ENCODE results near the gene ZNF235. TPM values are rescaled to one million over a fixed set of nuclear protein-coding genes. Genes with fewer than 3 reads are reported as not detected.
"Not testable (repeated sequence)": the region's sequence is repeated elsewhere in the genome, so short reads cannot be mapped to it uniquely, and the experiment has no call there.

Gene ZNF235
- polyA plus RNA-seq, 1 donor from 2014 or later: 3.1 TPM

- H3K4me3 Mint-ChIP-seq: no peak overlapping the region
- H3K27ac Mint-ChIP-seq: peak overlapping the region in 1 of 3 donors; percentile 23
- peaks cover 0 to 4% (median 0%) of the 10 kb centered on the region in 3 donors for H3K4me1 Mint-ChIP-seq
- H3K27me3 Mint-ChIP-seq: no peaks in the 10 kb centered on the region
- H3K36me3 Mint-ChIP-seq: peaks cover 22% of the 10 kb centered on the region
- peaks cover 17 to 54% (median 36%) of the 10 kb centered on the region in 3 donors for H3K9me3 Mint-ChIP-seq
Observed at GRCh38 chr19:44282846-44283245, 22.0 kb downstream of the ZNF235 start.

- H3K36me3 Mint-ChIP-seq: peaks cover 18% of the 10 kb centered on the region
- H3K4me3 Mint-ChIP-seq: no peak overlapping the region
- peaks cover 0 to 4% (median 1%) of the 10 kb centered on the region in 3 donors for H3K4me1 Mint-ChIP-seq
- H3K9me3 Mint-ChIP-seq: peaks cover 18 to 52% (median 37%) of the 10 kb centered on the region in 3 donors
- H3K27me3 Mint-ChIP-seq: no peaks in the 10 kb centered on the region
- no peak overlapping the region for H3K27ac Mint-ChIP-seq
Observed at GRCh38 chr19:44280916-44281315, 23.9 kb downstream of the ZNF235 start.

- peaks cover 28% of the 10 kb centered on the region for H3K36me3 Mint-ChIP-seq
- no peaks in the 10 kb centered on the region for H3K27me3 Mint-ChIP-seq
- H3K9me3 Mint-ChIP-seq: peaks cover 27 to 61% (median 53%) of the 10 kb centered on the region in 3 donors
- H3K27ac Mint-ChIP-seq: no peak overlapping the region
- H3K4me3 Mint-ChIP-seq: no peak overlapping the region
- peaks cover 0 to 3% (median 1%) of the 10 kb centered on the region in 3 donors for H3K4me1 Mint-ChIP-seq
Observed at GRCh38 chr19:44278181-44278690, 26.6 kb downstream of the ZNF235 start.

GRCh38 chr19:44277331-44277730 is 27.5 kb downstream of the ZNF235 start:
- peaks cover 27% of the 10 kb centered on the region for H3K36me3 Mint-ChIP-seq
- peak overlapping the region in 1 of 4 donors; percentile 17 for H3K4me3 Mint-ChIP-seq
- H3K9me3 Mint-ChIP-seq: peaks cover 22 to 59% (median 56%) of the 10 kb centered on the region in 3 donors
- peaks cover 0 to 1% (median 0%) of the 10 kb centered on the region in 3 donors for H3K4me1 Mint-ChIP-seq
- no peaks in the 10 kb centered on the region for H3K27me3 Mint-ChIP-seq
- H3K27ac Mint-ChIP-seq: no peak overlapping the region

- peaks cover 15 to 49% (median 48%) of the 10 kb centered on the region in 3 donors for H3K9me3 Mint-ChIP-seq
- H3K4me1 Mint-ChIP-seq: peaks cover 4 to 10% (median 9%) of the 10 kb centered on the region in 3 donors
- H3K27ac Mint-ChIP-seq: no peak overlapping the region
- no peaks in the 10 kb centered on the region for H3K27me3 Mint-ChIP-seq
- peaks cover 10% of the 10 kb centered on the region for H3K36me3 Mint-ChIP-seq
- H3K4me3 Mint-ChIP-seq: peak overlapping the region in 2 of 4 donors; percentile 17 to 48
Observed at GRCh38 chr19:44260695-44261446, 44.0 kb downstream of the ZNF235 start.

GRCh38 chr19:44260343-44260681 is 44.5 kb downstream of the ZNF235 start:
- Mint-ChIP-seq H3K4me1 (peaks cover 4 to 10% (median 9%) of the 10 kb centered on the region in 3 donors), H3K36me3 (peaks cover 10% of the 10 kb centered on the region), H3K9me3 (peaks cover 19 to 54% (median 48%) of the 10 kb centered on the region in 3 donors), H3K27ac (no peak overlapping the region), H3K27me3 (no peaks in the 10 kb centered on the region), H3K4me3 (peak overlapping the region; percentile 48 to 88 (median 71))

- Mint-ChIP-seq H3K9me3 (peaks cover 23 to 63% (median 51%) of the 10 kb centered on the region in 3 donors), H3K4me3 (peak overlapping the region in 2 of 4 donors; percentile 12 to 62), H3K36me3 (peaks cover 11% of the 10 kb centered on the region), H3K27ac (no peak overlapping the region), H3K4me1 (peaks cover 4 to 10% (median 9%) of the 10 kb centered on the region in 3 donors), H3K27me3 (no peaks in the 10 kb centered on the region)
Observed at GRCh38 chr19:44258835-44259413, 45.9 kb downstream of the ZNF235 start.

GRCh38 chr19:44258136-44258535 is 46.7 kb downstream of the ZNF235 start:
- Mint-ChIP-seq H3K27me3 (no peaks in the 10 kb centered on the region), H3K27ac (no peak overlapping the region), H3K9me3 (peaks cover 23 to 63% (median 56%) of the 10 kb centered on the region in 3 donors), H3K4me1 (peaks cover 4 to 10% (median 9%) of the 10 kb centered on the region in 3 donors), H3K4me3 (no peak overlapping the region), H3K36me3 (peaks cover 10% of the 10 kb centered on the region)

- Mint-ChIP-seq H3K27ac (no peak overlapping the region), H3K36me3 (peaks cover 9% of the 10 kb centered on the region), H3K27me3 (no peaks in the 10 kb centered on the region), H3K4me1 (peaks cover 4 to 10% (median 9%) of the 10 kb centered on the region in 3 donors), H3K9me3 (peaks cover 19 to 66% (median 65%) of the 10 kb centered on the region in 3 donors), H3K4me3 (no peak overlapping the region)
Observed at GRCh38 chr19:44255705-44256411, 49.0 kb downstream of the ZNF235 start.

GRCh38 chr19:44254496-44254895 is 50.3 kb downstream of the ZNF235 start:
- Mint-ChIP-seq H3K9me3 (peaks cover 22 to 70% (median 68%) of the 10 kb centered on the region in 3 donors), H3K27me3 (no peaks in the 10 kb centered on the region), H3K27ac (no peak overlapping the region), H3K36me3 (peaks cover 9% of the 10 kb centered on the region), H3K4me1 (peaks cover 0 to 2% (median 0%) of the 10 kb centered on the region in 3 donors), H3K4me3 (no peak overlapping the region)

- H3K27ac Mint-ChIP-seq: peak overlapping the region in 1 of 3 donors; percentile 80
- not testable (repeated sequence) for H3K4me1 Mint-ChIP-seq, H3K36me3 Mint-ChIP-seq, H3K4me3 Mint-ChIP-seq, H3K27me3 Mint-ChIP-seq
- H3K9me3 Mint-ChIP-seq: peaks cover 21 to 72% (median 69%) of the 10 kb centered on the region in 3 donors
Observed at GRCh38 chr19:44253392-44253791, 51.4 kb downstream of the ZNF235 start.

- not testable (repeated sequence) for H3K27me3 Mint-ChIP-seq, H3K27ac Mint-ChIP-seq, H3K36me3 Mint-ChIP-seq, H3K4me3 Mint-ChIP-seq, H3K4me1 Mint-ChIP-seq
- peaks cover 17 to 67% (median 64%) of the 10 kb centered on the region in 3 donors for H3K9me3 Mint-ChIP-seq
Observed at GRCh38 chr19:44252332-44252731, 52.5 kb downstream of the ZNF235 start.

GRCh38 chr19:44236384-44236783 is 68.4 kb downstream of the ZNF235 start:
- Mint-ChIP-seq H3K9me3 (peaks cover 13 to 48% (median 47%) of the 10 kb centered on the region in 3 donors), H3K27me3 (no peaks in the 10 kb centered on the region), H3K4me1 (no peaks in the 10 kb centered on the region), H3K36me3 (peaks cover 58% of the 10 kb centered on the region), H3K27ac (no peak overlapping the region), H3K4me3 (no peak overlapping the region)
